ENCODE data around the gene MYH7.

MYH7 gene

DNA sequence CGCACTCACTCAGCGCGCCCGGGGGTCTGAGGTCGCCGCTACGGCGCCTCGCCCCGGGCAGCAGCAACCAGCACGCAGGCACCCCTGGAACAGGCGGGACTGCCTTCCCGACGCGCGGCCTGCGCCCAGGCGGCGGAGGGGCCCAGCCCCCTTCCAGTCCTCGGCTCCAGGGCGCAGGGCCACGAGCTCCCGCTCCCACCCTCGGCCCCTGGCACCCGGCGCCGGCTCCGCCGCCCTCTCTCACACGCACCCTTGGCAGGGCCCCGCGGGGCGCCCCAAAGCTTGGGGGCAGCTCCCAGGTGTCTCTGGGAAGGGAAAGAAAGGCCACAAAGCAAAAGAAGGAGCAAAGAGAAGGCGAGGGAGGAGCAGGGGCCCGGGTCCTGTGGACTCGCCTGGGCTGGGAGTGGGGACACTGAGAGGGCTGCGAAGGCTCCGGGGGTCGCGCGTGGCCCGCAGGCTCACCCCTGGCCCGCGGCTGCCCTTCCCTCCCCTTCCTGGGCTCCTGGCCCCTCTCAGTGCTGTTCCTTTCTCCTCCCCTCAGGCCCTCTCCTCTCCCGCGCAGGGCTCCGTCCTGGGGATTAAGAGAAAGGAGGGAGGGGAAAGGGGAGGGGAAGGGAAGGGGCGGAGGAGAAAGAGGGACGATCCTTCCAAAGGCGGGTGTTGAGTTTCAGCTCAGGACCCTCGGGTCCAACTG lies 69.6 kb downstream of the MYH7 start:
- no peak for DNase-seq

DNA sequence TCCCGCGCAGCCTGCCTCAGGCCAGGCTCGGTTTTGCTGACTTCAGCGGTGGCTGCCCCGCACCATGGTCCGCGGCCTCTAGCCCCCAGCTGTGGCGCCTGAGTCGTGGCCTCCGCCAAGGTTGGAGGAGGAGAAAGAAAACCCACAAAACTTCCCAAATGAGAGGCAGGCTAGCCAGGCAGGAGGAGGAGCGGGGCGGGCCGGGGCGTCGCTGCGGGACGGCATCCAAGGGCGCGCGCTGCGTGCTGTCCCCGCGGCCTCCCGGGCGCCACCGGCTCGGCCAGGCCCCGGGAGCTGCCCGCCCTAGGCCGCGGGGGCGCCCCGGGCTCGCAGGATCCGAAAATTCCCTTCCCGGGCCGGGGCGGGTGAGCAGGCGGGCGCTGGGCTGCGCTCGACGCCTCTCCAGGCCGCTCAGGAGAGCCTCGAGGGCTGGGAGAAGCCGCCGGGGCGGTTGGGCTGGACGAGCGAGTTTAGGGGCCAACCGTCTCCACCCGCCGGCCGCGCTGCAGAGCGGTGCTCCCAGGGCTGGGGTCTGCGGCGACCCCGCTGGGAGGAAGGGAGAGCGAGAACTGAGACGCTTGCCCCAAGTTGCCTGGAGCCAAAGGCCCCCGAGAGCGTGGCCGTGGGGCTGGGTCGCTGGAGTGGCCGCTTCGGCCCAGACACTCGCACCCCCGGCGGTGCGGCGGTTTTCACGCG lies 70.3 kb downstream of the MYH7 start, which contains the start of gene EFS:
TSS of gene EFS (minus strand) at position 137 of the 696 bp plus-strand sequence. CDS start 147 bp downstream, outside the sequence.
- DNase-seq = no peak

DNA sequence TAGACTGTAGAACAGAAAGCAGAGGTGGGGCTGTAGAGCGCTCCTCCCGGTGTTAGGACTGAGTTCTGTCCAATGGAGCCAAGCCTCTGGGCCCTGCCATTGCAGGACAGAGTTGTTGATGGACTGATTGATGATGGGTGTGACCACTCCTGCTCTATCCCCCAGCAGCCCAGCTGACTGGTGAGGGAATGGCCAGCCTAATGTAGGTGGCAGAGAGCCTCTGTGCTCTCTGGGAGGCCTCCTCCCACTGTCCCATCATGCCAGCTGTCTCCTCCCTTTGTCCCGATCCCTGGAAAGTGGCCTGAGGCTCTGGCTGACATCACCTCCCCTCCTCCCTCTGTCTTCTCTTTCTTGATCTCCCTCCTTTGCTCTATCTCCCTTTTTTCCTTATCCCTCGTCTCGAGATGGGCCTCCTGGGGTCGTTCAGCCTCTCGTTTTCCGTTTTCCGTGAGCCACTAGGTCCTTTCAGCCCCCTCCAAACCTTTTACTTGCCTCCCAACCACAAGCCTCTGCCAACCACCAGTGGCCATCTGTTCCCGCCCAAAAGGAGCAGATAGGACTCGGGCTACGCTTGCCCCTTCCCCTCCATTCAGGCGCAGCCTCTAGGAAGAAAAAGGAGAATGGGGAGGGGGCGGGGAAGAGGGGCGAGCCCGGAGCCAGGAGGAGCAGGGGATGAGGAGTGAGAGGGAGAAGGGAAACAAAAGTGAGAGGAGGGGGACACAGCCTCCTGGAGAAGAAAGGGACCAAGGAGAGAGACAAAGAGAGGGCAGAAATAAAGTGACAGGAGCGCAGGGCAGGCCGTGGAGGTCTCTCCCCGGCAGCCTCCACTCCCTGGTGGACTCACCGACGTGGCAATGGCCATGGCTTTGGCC lies 71.1 kb downstream of the MYH7 start:
- no peak for DNase-seq

Measured in activated CD4-positive, alpha-beta T cell treated with anti-CD3 and anti-CD28 coated beads, Interleukin-2, amount 50 U/mL, for 1 hour (primary cell).